HUES6 (cell line): ENCODE results near the gene XRCC2.

Experiments
- H3K27ac ChIP-seq: 2 replicates; pipeline ENCODE4 v1.7.0; 2013; ENCODE audit warnings: low read depth, mild to moderate bottlenecking, low read length, inconsistent platforms
- H3K27me3 ChIP-seq: 2 replicates; pipeline ENCODE4 v1.6.1; 2013; ENCODE audit warnings: low read length; ENCODE audit not compliant: control insufficient read depth, insufficient read depth
- H3K36me3 ChIP-seq: 2 replicates; pipeline ENCODE4 v1.6.1; 2013; ENCODE audit warnings: low read length; ENCODE audit not compliant: control insufficient read depth, insufficient read depth
- H3K4me1 ChIP-seq: 2 replicates; pipeline ENCODE4 v1.6.1; 2013; ENCODE audit warnings: low read length; ENCODE audit not compliant: control insufficient read depth, insufficient read depth
- H3K4me3 ChIP-seq: 2 replicates; pipeline ENCODE4 v1.5.1; 2013; ENCODE audit warnings: low read depth, low read length
- H3K9ac ChIP-seq: one replicate; pipeline ENCODE4 v1.6.1; 2013; ENCODE audit warnings: mild to moderate bottlenecking, low read length
- H3K9me3 ChIP-seq: 2 replicates; pipeline ENCODE4 v1.6.1; 2013; ENCODE audit warnings: low read depth, low read length; ENCODE audit not compliant: control insufficient read depth, insufficient read depth

XRCC2 gene

GRCh38 chr7:152683297-152683696 is 7.4 kb upstream of the XRCC2 start:
- no peaks in the 10 kb centered on the region for H3K36me3 ChIP-seq
- H3K4me3 ChIP-seq: no peak overlapping the region
- H3K9me3 ChIP-seq: no peaks in the 10 kb centered on the region; the same call in 1 of the 2 replicates
- H3K4me1 ChIP-seq: no peaks in the 10 kb centered on the region
- no peaks in the 10 kb centered on the region for H3K27me3 ChIP-seq
- H3K9ac ChIP-seq: no peak overlapping the region
- H3K27ac ChIP-seq: no peak overlapping the region

DNA sequence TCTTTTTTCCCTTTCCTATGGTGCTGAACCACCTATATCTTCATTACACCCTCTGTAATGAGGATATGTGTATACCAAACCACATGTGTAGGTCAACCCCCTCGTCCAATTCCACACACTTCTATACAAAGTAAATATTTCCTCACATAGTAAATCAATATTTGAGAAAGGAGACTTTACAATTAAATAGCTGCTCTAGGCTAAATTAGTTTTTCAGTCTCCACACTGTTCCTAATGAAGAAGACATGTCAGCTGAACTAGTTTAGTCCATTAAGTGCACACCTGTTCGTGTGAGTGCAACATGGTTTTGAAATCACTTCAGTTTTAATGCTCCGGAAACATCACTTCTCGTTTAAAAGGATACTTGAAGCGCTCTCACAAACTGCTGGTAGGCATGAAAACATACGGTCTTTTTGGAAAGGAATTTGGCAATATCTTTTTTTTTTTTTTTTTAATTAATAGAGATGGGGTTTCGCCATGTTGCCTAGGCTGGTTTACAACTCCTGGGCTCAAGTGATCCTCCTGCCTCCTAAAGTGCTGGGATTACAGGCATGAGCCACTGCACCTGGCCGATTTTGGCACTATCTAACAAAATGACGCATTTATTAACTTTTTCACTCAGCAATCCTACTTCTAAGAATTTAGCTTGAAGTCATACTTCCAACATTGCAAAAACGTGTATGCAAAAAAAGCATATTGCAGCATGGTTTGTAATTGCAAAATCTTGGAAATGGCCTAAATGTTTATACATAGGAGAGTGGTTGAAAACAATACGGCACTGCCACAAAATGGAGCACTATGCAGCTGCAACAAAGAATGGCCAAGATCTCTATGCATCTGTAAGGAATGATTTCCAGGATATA is 2.1 kb upstream of the XRCC2 start:
- Histone ChIP-seq H3K27me3 (no peaks in the 10 kb centered on the region), H3K4me1 (peaks cover 3% of the 10 kb centered on the region; the same call in 1 of the 2 replicates), H3K9me3 (no peaks in the 10 kb centered on the region; the same call in 1 of the 2 replicates), H3K4me3 (no peak overlapping the region), H3K27ac (no peak overlapping the region), H3K9ac (no peak overlapping the region), H3K36me3 (peaks cover under 1% of the 10 kb centered on the region; the same call in 1 of the 2 replicates)

- Histone ChIP-seq H3K4me1 (peaks cover 3% of the 10 kb centered on the region; the same call in 1 of the 2 replicates), H3K27ac (peak overlapping the region; percentile 88), H3K9ac (peak overlapping the region; percentile 90), H3K4me3 (peak overlapping the region; percentile 68), H3K27me3 (no peaks in the 10 kb centered on the region), H3K9me3 (no peaks in the 10 kb centered on the region; the same call in 1 of the 2 replicates), H3K36me3 (peaks cover 17% of the 10 kb centered on the region)
These were observed 832 bp downstream of the XRCC2 start for GRCh38 chr7:152674860-152675758.

DNA sequence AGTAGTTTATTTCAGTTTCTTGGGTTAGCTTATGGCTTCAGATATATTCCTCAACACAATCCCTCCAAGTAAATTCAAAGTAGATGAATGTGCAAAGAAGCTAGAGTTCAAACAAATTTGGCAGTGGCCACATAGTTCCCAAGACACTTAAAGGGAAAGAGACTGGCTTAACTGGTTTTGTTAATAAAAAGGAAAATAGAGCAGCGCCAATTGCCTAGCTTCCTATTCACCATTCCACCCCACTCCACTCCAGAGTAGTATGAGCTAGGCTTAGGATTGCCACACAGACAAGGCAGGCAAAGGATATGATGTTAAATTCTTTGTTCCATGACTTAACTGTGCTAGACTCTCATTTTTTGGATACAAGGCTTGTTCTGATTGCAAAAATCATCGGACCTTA is 2.0 kb downstream of the XRCC2 start:
- Histone ChIP-seq H3K27me3 (no peaks in the 10 kb centered on the region), H3K4me3 (no peak overlapping the region), H3K27ac (no peak overlapping the region), H3K36me3 (peaks cover 25% of the 10 kb centered on the region), H3K9me3 (no peaks in the 10 kb centered on the region; the same call in 1 of the 2 replicates), H3K4me1 (peaks cover 3% of the 10 kb centered on the region; the same call in 1 of the 2 replicates), H3K9ac (no peak overlapping the region)

- Histone ChIP-seq H3K36me3 (peaks cover 36% of the 10 kb centered on the region), H3K4me1 (peaks cover 3% of the 10 kb centered on the region; the same call in 1 of the 2 replicates), H3K9ac (no peak overlapping the region), H3K27ac (no peak overlapping the region), H3K4me3 (no peak overlapping the region), H3K27me3 (no peaks in the 10 kb centered on the region), H3K9me3 (no peaks in the 10 kb centered on the region)
These were observed 3.3 kb downstream of the XRCC2 start for GRCh38 chr7:152672626-152673025.

- Histone ChIP-seq H3K27ac (no peak overlapping the region), H3K4me1 (peaks cover 1% of the 10 kb centered on the region; the same call in 1 of the 2 replicates), H3K4me3 (no peak overlapping the region), H3K9ac (no peak overlapping the region), H3K36me3 (peaks cover 49% of the 10 kb centered on the region), H3K27me3 (no peaks in the 10 kb centered on the region), H3K9me3 (no peaks in the 10 kb centered on the region)
These were observed 6.2 kb downstream of the XRCC2 start for GRCh38 chr7:152669758-152670157.

DNA sequence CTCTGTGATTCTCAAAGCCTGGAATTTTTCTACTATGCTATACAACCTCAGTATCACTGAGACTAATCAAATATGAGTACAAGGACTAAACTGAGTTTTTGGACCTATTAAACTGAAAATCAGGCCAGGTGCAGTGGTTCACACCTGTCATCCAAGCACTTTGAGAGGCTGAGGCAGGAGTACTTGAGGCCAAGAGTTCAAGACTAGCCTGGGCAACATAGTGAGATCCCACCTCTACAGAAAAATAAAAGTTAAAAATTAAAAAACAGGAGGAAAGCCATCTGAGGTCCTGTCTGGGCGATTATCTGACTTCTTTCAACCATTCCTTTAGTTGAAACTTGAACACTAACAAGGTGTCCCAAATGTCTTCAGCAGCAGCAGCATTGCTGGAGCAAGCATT is 7.0 kb downstream of the XRCC2 start:
- H3K36me3 ChIP-seq: peaks cover 50% of the 10 kb centered on the region

GRCh38 chr7:152667958-152668357 is 8.0 kb downstream of the XRCC2 start:
- Histone ChIP-seq H3K36me3 (peaks cover 54% of the 10 kb centered on the region), H3K9ac (no peak overlapping the region), H3K4me1 (no peaks in the 10 kb centered on the region), H3K4me3 (no peak overlapping the region), H3K27me3 (no peaks in the 10 kb centered on the region), H3K27ac (no peak overlapping the region), H3K9me3 (no peaks in the 10 kb centered on the region)

More for the DNA sequence above, 7.0 kb downstream of the XRCC2 start:
- Histone ChIP-seq H3K27me3 (no peaks in the 10 kb centered on the region), H3K9me3 (no peaks in the 10 kb centered on the region), H3K9ac (no peak overlapping the region), H3K4me1 (no peaks in the 10 kb centered on the region), H3K4me3 (no peak overlapping the region), H3K27ac (no peak overlapping the region)

DNA sequence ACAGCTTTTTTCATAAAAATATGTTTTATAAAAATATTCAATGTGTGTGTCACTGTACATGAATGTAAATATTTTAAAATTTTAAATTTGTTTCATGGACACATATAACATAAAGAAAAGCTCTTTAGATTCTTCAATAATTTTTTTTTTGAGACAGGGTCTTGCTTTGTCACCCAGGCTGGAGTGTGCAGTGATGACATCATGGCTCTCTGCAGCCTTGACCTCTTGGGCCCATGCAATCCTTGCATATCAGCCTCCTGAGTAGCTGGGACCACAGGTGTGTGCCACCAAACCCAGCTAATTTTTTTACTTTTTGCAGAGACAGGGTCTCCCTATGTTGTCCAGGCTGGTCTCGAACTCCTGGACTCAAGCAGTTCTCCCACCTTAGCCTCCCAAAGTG is 9.9 kb downstream of the XRCC2 start:
- no peaks in the 10 kb centered on the region for H3K4me1 ChIP-seq
- no peak overlapping the region for H3K9ac ChIP-seq
- no peaks in the 10 kb centered on the region for H3K9me3 ChIP-seq
- no peak overlapping the region for H3K27ac ChIP-seq
- H3K36me3 ChIP-seq: peaks cover 52% of the 10 kb centered on the region
- no peak overlapping the region for H3K4me3 ChIP-seq
- H3K27me3 ChIP-seq: no peaks in the 10 kb centered on the region

DNA sequence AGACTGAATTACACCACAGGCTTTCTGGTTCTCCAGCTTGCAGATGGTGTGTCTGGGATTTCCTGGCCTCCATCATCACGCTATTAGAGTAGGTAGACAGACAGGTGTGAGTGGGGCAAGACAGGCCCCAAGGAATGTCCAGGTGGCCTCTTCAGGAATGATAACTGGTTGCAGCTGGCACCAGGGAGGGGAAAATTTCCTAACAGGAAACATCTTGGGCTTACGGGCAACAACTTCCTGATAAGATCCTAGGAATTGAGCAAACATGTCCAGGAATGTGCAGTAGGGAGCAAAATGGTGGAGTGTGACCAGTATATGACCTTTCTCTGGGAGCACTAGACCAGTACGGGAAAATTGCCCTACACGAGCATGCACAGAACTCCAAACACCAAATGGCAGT is 11.3 kb downstream of the XRCC2 start:
- Histone ChIP-seq H3K27ac (no peak overlapping the region), H3K27me3 (no peaks in the 10 kb centered on the region), H3K9ac (no peak overlapping the region), H3K4me1 (no peaks in the 10 kb centered on the region), H3K4me3 (no peak overlapping the region), H3K9me3 (no peaks in the 10 kb centered on the region), H3K36me3 (peaks cover 64% of the 10 kb centered on the region)

DNA sequence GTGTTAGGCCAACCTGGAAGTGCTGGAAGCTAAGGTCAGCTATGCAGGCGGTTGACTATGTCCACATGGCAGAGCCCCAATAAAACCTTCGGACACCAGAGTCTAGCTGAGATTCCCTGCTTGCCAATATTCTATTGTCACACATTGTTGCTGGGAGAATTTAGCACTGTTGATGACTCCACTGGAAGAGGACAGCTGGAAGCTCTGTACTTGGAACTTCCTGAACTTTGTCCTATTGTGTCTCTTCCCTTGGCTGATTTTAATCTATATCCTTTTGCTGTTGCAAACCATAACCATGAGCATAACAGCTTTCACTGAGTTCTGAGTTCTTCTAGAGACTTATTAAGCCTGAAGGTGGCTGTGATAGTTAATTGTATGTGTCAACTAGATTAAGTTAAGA is 12.0 kb downstream of the XRCC2 start:
- Histone ChIP-seq H3K4me3 (no peak overlapping the region), H3K9me3 (no peaks in the 10 kb centered on the region), H3K36me3 (peaks cover 65% of the 10 kb centered on the region), H3K27ac (no peak overlapping the region), H3K27me3 (no peaks in the 10 kb centered on the region), H3K9ac (no peak overlapping the region), H3K4me1 (no peaks in the 10 kb centered on the region)
